Suprapubic skin (tissue), 3 donors: ENCODE measurements around the gene HPCAL1.

Source experiments
- POLR2AphosphoS5 ChIP-seq, 3 donors: sonication (generic); formaldehyde crosslinking; IDR thresholded peaks; one replicate each; pipeline ENCODE4 v1.6.1; 2017; ENCODE audit warnings: antibody characterized with exemption in 3 of 3
- TF ChIP-seq, protein P1 (sequence below), 2 donors: fragments of 200-600 bp in 1 of 2; fragments of 450-650 bp in 1 of 2; sonication (generic) in 1 of 2; IDR thresholded peaks; one replicate each; pipeline ENCODE4 v1.5.1; 2016 to 2019; ENCODE audit warnings: antibody characterized with exemption in 2 of 2, mild to moderate bottlenecking in 1 of 2, moderate library complexity in 1 of 2

DNA sequence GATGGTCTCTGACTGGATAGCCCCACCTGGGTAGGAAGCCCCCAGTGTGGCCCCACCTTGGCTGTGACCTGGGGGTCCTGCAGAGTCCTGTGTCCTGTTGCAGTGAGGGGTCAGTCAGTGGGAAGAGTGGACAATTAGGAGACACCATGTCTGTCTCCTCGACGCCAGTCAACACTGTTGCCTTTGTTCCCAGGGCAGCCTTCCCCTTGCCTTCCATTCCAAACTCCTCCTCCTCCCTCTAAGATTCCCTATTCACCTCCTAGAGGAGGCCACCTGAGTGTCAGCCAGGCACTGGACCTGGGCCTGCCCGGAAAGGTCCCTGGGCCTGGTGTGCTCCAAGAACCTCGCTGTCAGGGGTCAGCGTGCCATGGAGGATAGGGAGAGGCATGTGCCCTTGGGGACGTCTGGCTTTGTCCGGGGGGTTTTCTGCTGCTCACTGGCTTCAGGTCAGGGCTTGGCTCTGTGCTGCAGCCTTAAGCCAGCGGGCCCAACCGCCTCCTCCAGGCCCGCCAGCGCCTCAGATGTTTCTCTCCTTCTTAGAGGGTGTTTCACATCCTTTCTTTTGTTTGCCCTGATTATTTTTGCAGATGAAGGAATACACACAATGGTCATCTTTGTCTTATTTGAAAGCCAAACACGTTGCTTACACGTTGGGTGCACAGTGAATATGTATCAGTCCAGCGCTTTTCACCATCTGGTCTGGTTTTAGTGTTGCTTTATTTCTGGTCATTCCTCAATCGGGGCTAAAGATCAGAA lies 68.9 kb downstream of the HPCAL1 start:
- TF ChIP-seq, protein P1, sequence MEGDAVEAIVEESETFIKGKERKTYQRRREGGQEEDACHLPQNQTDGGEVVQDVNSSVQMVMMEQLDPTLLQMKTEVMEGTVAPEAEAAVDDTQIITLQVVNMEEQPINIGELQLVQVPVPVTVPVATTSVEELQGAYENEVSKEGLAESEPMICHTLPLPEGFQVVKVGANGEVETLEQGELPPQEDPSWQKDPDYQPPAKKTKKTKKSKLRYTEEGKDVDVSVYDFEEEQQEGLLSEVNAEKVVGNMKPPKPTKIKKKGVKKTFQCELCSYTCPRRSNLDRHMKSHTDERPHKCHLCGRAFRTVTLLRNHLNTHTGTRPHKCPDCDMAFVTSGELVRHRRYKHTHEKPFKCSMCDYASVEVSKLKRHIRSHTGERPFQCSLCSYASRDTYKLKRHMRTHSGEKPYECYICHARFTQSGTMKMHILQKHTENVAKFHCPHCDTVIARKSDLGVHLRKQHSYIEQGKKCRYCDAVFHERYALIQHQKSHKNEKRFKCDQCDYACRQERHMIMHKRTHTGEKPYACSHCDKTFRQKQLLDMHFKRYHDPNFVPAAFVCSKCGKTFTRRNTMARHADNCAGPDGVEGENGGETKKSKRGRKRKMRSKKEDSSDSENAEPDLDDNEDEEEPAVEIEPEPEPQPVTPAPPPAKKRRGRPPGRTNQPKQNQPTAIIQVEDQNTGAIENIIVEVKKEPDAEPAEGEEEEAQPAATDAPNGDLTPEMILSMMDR (IDR thresholded peaks at IDR 0.05): no peak
- no peak for TF ChIP-seq POLR2AphosphoS5 (IDR thresholded peaks at IDR 0.05)
